B cell (primary cell): Measurements from ENCODE around the gene CDKAL1. TPM values are rescaled to one million over a fixed set of nuclear protein-coding genes. Genes with fewer than 3 reads are reported as not detected.
"Not testable (repeated sequence)": the region's sequence is repeated elsewhere in the genome, so short reads cannot be mapped to it uniquely, and the experiment has no call there.

ENCODE experiments used
- ATAC-seq: fragments of 200-7000 bp; cut with Tn5 transposase; one replicate; pipeline ENCODE4 v1.10.0; 2021; ENCODE audit warnings: low read depth, mild to moderate bottlenecking, moderate number of reproducible peaks, moderate library complexity
- CTCF ChIA-PET: fragments of 350-600 bp; sonication (Branson Sonifier 250); formaldehyde crosslinking; loops from one replicate; lab custom pipeline; 2021; ENCODE audit warnings: antibody characterized with exemption, inconsistent platforms; lab: Charles Lee
- POLR2A ChIA-PET: fragments of 350-600 bp; sonication (Branson Sonifier 250); formaldehyde crosslinking; loops from one replicate; lab custom pipeline; 2021; ENCODE audit warnings: antibody characterized with exemption; lab: Charles Lee
- DNase-seq: peaks from one replicate; pipeline ENCODE4 v3.0.0; 2013
- H2AFZ ChIP-seq: 2 replicates; pipeline ENCODE4 v1.6.1; 2012; ENCODE audit warnings: mild to moderate bottlenecking, low read depth, low read length; ENCODE audit not compliant: insufficient read depth, poor library complexity, severe bottlenecking
- H3K27ac ChIP-seq, 2 donors: 1 replicate in 1 of 2; 2 replicates in 1 of 2; pipeline ENCODE4 v1.5.1; 2012 to 2013; ENCODE audit warnings: low read length in 2 of 2, mild to moderate bottlenecking in 2 of 2, moderate library complexity in 1 of 2
- H3K27me3 ChIP-seq, 4 experiments: fragments of 200-600 bp in 1 of 4; sonication (generic) in 1 of 4; replicated peaks in 1 of 4; 1 replicate in 2 of 4; 2 replicates in 2 of 4; pipeline versions ENCODE4 v1.6.1 to v1.7.0; 2013 to 2016; ENCODE audit warnings: low read length in 3 of 4, mild to moderate bottlenecking in 2 of 4, mixed read lengths in 1 of 4, moderate library complexity in 1 of 4; ENCODE audit not compliant: insufficient read depth in 4 of 4, control insufficient read depth in 3 of 4; ENCODE audit errors: control extremely low read depth in 1 of 4
- H3K36me3 ChIP-seq, 2 experiments: replicated peaks in 1 of 2; 1 replicate in 1 of 2; 2 replicates in 1 of 2; pipeline versions ENCODE4 v1.6.1 to v1.7.1; 2013; ENCODE audit warnings: low read length in 1 of 2; ENCODE audit not compliant: insufficient read depth in 2 of 2, control insufficient read depth in 1 of 2; ENCODE audit errors: control extremely low read depth in 1 of 2, extremely low read depth in 1 of 2
- H3K4me1 ChIP-seq, 2 donors: fragments of 200-600 bp in 1 of 2; sonication (generic) in 1 of 2; 1 replicate in 1 of 2; 2 replicates in 1 of 2; pipeline versions ENCODE4 v1.5.1 to v1.6.1; 2013 to 2017; ENCODE audit warnings: low read length in 2 of 2; ENCODE audit not compliant: control insufficient read depth in 2 of 2, insufficient read depth in 2 of 2
- H3K4me2 ChIP-seq: replicated peaks from 2 replicates; pipeline ENCODE3; 2012; ENCODE audit warnings: mild to moderate bottlenecking, low read depth, low read length; ENCODE audit not compliant: poor library complexity, severe bottlenecking
- H3K4me3 ChIP-seq, 5 experiments: fragments of 200-600 bp in 1 of 5; sonication (generic) in 1 of 5; 1 replicate in 3 of 5; 2 replicates in 2 of 5; pipeline versions ENCODE4 v1.5.1 to v1.7.0; 2011 to 2016; ENCODE audit warnings: low read length in 4 of 5, mild to moderate bottlenecking in 4 of 5, low read depth in 2 of 5, control low read depth in 1 of 5, moderate library complexity in 1 of 5; ENCODE audit not compliant: insufficient read depth in 1 of 5; ENCODE audit errors: control extremely low read depth in 1 of 5, extremely low read depth in 1 of 5
- H3K79me2 ChIP-seq: fragments of 200-600 bp; sonication (generic); one replicate; pipeline ENCODE4 v1.6.0; 2016; ENCODE audit warnings: low read length; ENCODE audit not compliant: control insufficient read depth, insufficient read depth
- H3K9ac ChIP-seq: fragments of 200-600 bp; sonication (generic); 2 replicates; pipeline ENCODE4 v1.6.1; 2017; ENCODE audit warnings: mild to moderate bottlenecking, low read length, moderate library complexity
- H3K9me3 ChIP-seq, 3 donors: one replicate each; pipeline versions ENCODE4 v1.6.1 to v1.7.1; 2013; ENCODE audit warnings: low read length in 2 of 3; ENCODE audit not compliant: control insufficient read depth in 2 of 3, insufficient read depth in 1 of 3; ENCODE audit errors: control extremely low read depth in 1 of 3
- H4K20me1 ChIP-seq: 2 replicates; pipeline ENCODE4 v1.6.0; 2012; ENCODE audit warnings: mild to moderate bottlenecking, low read length; ENCODE audit not compliant: insufficient read depth, control insufficient read depth, poor library complexity, severe bottlenecking
- H3K27ac Mint-ChIP-seq: one replicate; pipeline ENCODE4 v1.8.0; 2021; ENCODE audit warnings: mixed read lengths
- H3K27me3 Mint-ChIP-seq: one replicate; pipeline ENCODE4 v1.8.0; 2021; ENCODE audit warnings: mixed read lengths
- H3K4me1 Mint-ChIP-seq: one replicate; pipeline ENCODE4 v1.8.0; 2021; ENCODE audit warnings: mixed read lengths
- H3K4me3 Mint-ChIP-seq: one replicate; pipeline ENCODE4 v1.8.0; 2021; ENCODE audit warnings: mixed read lengths
- H3K9me3 Mint-ChIP-seq: one replicate; pipeline ENCODE4 v1.8.0; 2022; ENCODE audit warnings: mixed read lengths; ENCODE audit not compliant: insufficient read depth
- CTCF ChIP-seq: fragments of 200-600 bp; IDR thresholded peaks from one replicate; pipeline ENCODE4 v1.8.0; 2022; ENCODE audit warnings: antibody characterized with exemption, mild to moderate bottlenecking
- EZH2 ChIP-seq: IDR thresholded peaks from 2 replicates; pipeline ENCODE4 v1.6.1; 2012; ENCODE audit warnings: borderline replicate concordance, low read depth, mild to moderate bottlenecking, moderate library complexity, low read length; ENCODE audit not compliant: insufficient read depth, poor library complexity, severe bottlenecking
- WGBS: methylation state at CpG from one replicate; pipeline ENCODE4 v1.1.5; 2013; ENCODE audit warnings: missing lambda C conversion rate; ENCODE audit not compliant: insufficient coverage; 5-methylcytosine and 5-hydroxymethylcytosine counted together
- intact Hi-C: fragments of 100-400 bp; cut with micrococcal nuclease; formaldehyde crosslinking; loops from one replicate; pipeline ENCODE4 v1.10.0; 2022
- polyA plus RNA-seq: library from polyadenylated mRNA; depleted of rRNA; stranded (reverse); fragments of >200 nt; gene quantifications from 2 replicates; pipeline ENCODE4 v1.2.3, GENCODE V29; 2012
- total RNA-seq, 2 donors: library from RNA; stranded (reverse); fragments of 120-200 nt in 1 of 2; gene quantifications; 1 replicate in 1 of 2; 2 replicates in 1 of 2; pipeline versions ENCODE4 v1.2.3 to v1.2.4, GENCODE V29; 2013 to 2022

Gene CDKAL1
- total and polyA plus RNA-seq, 2 donors (not counting 1 experiment from before 2014, with no cell fraction given) = 6.1 to 33.3 TPM

GRCh38 chr6:20542927-20543602 is 8.8 kb downstream of the CDKAL1 start:
- Histone ChIP-seq H3K4me1 (no peaks in the 10 kb centered on the region), H3K9ac (no peak overlapping the region), H3K4me3 (no peak overlapping the region), H2AFZ (no peak overlapping the region), H3K4me2 (no peak overlapping the region), H4K20me1 (peaks cover 20% of the 10 kb centered on the region), H3K27ac (no peak overlapping the region), H3K79me2 (peaks cover 39% of the 10 kb centered on the region), H3K27me3 (no peaks in the 10 kb centered on the region), H3K36me3 (peaks cover 7 to 48% of the 10 kb centered on the region in 2 experiments), H3K9me3 (no peaks in the 10 kb centered on the region)
- ChIA-PET CTCF (no interaction called here), POLR2A (no interaction called here)
- ATAC-seq = no peak
- no peak for DNase-seq
- peaks cover 8% of the 10 kb centered on the region for H3K4me1 Mint-ChIP-seq
- intact Hi-C loops = no loop called here
- no peak overlapping the region for H3K27ac Mint-ChIP-seq
- WGBS = no CpG with 5 or more reads among the region's 2 CpGs
- TF ChIP-seq CTCF (no peak), EZH2 (no peak)
- H3K4me3 Mint-ChIP-seq = no peak overlapping the region
- no peaks in the 10 kb centered on the region for H3K27me3 Mint-ChIP-seq
- no peaks in the 10 kb centered on the region for H3K9me3 Mint-ChIP-seq

DNA sequence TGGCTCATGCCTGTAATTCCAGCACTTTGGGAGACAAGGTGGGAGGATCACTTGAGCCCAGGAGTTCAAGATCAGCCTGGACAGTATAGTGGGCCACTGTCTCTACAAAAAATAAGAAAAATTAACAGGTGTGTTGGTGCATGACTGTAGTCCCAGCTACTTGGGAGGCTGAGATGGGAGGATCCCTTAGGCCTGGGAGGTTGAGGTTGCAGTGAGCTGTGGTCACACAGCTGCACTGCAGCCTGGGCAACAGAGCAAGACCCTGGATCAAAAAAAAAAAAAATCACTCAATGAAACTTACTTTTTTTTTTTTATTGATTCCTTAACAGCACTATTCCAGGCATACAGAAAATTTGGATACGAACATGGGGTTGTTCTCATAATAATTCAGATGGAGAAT is 14.0 kb downstream of the CDKAL1 start:
- no peak overlapping the region for H3K9ac ChIP-seq
- H4K20me1 ChIP-seq = no peaks in the 10 kb centered on the region
- Mint-ChIP-seq H3K9me3 (no peaks in the 10 kb centered on the region), H3K4me3 (no peak overlapping the region), H3K4me1 (no peaks in the 10 kb centered on the region), H3K27ac (no peak overlapping the region), H3K27me3 (no peaks in the 10 kb centered on the region)
- no peak overlapping the region for H3K4me2 ChIP-seq
- ATAC-seq = no peak
- H3K79me2 ChIP-seq = peaks cover 9% of the 10 kb centered on the region
- H3K27ac ChIP-seq = no peak overlapping the region
- CTCF ChIA-PET = interaction anchor here (0.7 to 1.5 kb wide), 3 partner anchors 12 to 157 kb away, joined by 3 read pairs; no protein-coding TSS in a partner anchor
- H3K36me3 ChIP-seq = peaks cover 7 to 36% of the 10 kb centered on the region in 2 experiments
- WGBS = no CpG with 5 or more reads among the region's 1 CpG
- no peaks in the 10 kb centered on the region for H3K9me3 ChIP-seq
- intact Hi-C loops = no loop called here
- POLR2A ChIA-PET = no interaction called here
- H2AFZ ChIP-seq = no peak overlapping the region
- no peaks in the 10 kb centered on the region for H3K27me3 ChIP-seq
- TF ChIP-seq EZH2 (no peak), CTCF (no peak)
- no peaks in the 10 kb centered on the region for H3K4me1 ChIP-seq
- H3K4me3 ChIP-seq = no peak overlapping the region
- no peak for DNase-seq

GRCh38 chr6:20549398-20549797 is 15.1 kb downstream of the CDKAL1 start:
- H3K4me1 ChIP-seq, ATAC-seq, H3K9me3 Mint-ChIP-seq, H2AFZ ChIP-seq, H3K27me3 Mint-ChIP-seq, H3K27ac Mint-ChIP-seq, H3K27me3 ChIP-seq, POLR2A ChIA-PET, H3K4me1 Mint-ChIP-seq, H4K20me1 ChIP-seq, H3K9ac ChIP-seq, H3K4me2 ChIP-seq, H3K27ac ChIP-seq, H3K4me3 Mint-ChIP-seq, H3K9me3 ChIP-seq, DNase-seq, intact Hi-C loops, H3K4me3 ChIP-seq, H3K79me2 ChIP-seq: not testable (repeated sequence)
- 100% methylated on average over 3 of the region's 3 CpGs for WGBS
- peaks cover 7 to 40% of the 10 kb centered on the region in 2 experiments for H3K36me3 ChIP-seq
- CTCF ChIA-PET = interaction anchor here (1.5 kb wide), 1 partner anchor 11 kb away, joined by 3 read pairs; no protein-coding TSS in a partner anchor
